IMR-90 (cell line): ENCODE results near the gene PPP1R13B.

Source experiments
- ELK1 ChIP-seq: fragments of 150-350 bp; IDR thresholded peaks from 2 replicates; pipeline ENCODE4 v1.6.1; 2016; ENCODE audit warnings: low read depth, mild to moderate bottlenecking, low read length, moderate library complexity, borderline replicate concordance
- MAFK ChIP-seq: IDR thresholded peaks from 2 replicates; pipeline ENCODE4 v1.6.1; 2012; ENCODE audit warnings: low read depth, low read length, improper control_type of control experiment
- USF2 ChIP-seq: fragments of 150-350 bp; IDR thresholded peaks from 2 replicates; pipeline ENCODE4 v1.6.1; 2017; ENCODE audit warnings: mild to moderate bottlenecking, antibody characterized with exemption, low read length, low read depth

- TF ChIP-seq MAFK = no peak
- no peak for TF ChIP-seq USF2
- TF ChIP-seq ELK1 = no peak
Observed at GRCh38 chr14:103739793-103740501, 107.4 kb downstream of the PPP1R13B start.
